ENCODE measurements around the gene ATXN1. TPM values are rescaled to one million over a fixed set of nuclear protein-coding genes. Genes with fewer than 3 reads are reported as not detected.

Gene ATXN1
- total RNA-seq, 1 experiment from 2014 or later, result 5.6 TPM

DNA sequence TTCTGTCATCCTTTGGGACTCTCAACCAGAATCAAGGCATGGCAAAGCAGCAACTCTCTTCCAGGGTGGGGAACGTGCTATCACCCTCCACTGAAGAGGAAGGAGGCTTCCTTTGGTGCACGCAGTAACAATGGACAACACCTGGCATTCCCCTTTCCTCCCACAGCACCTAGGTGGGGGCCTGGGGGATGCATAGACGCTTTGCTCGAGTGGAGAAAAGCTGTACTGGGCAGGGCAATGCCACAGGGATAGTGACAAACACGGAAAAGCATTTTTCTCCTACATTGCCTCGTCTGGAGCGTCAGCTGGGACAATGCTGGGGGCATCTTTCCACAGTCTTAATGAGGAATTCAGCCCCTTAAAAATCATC, 439.9 kb downstream of the ATXN1 start:
- H3K4me1 ChIP-seq (ENCODE audit: insufficient read depth, low read length), result peaks cover 2% of the 10 kb centered on the region; the same call in 1 of the 2 replicates
- Mint-ChIP-seq H3K27me3 (ENCODE audit: low read depth) (peaks cover 2% of the 10 kb centered on the region), H3K4me3 (no peak overlapping the region), H3K36me3 (ENCODE audit: insufficient read depth in 1 of 3, low read depth in 3 of 3) (peaks cover 2 to 11% (median 3%) of the 10 kb centered on the region in 3 experiments; a peak in 4 of 7 replicates), H3K27ac (no peak overlapping the region; a peak in 1 of 7 replicates), H3K9me3 (peaks cover 7 to 11% of the 10 kb centered on the region in 2 experiments; a peak in 3 of 5 replicates), H3K4me1 (peaks cover 47 to 51% of the 10 kb centered on the region in 2 experiments)
- no peak overlapping the region for H3T11ph ChIP-seq (ENCODE audit: low read length)
- no peaks in the 10 kb centered on the region for H4K20me1 ChIP-seq (ENCODE audit: control insufficient read depth, insufficient read depth, insufficient read length)
- H4K5ac ChIP-seq (ENCODE audit: insufficient read length, low read depth, low read length), result no peak overlapping the region
- no peak overlapping the region for H3K18ac ChIP-seq (ENCODE audit: insufficient read length, low read depth, low read length)
- H4K8ac ChIP-seq (replicated peaks; ENCODE audit: insufficient read length, low read depth, low read length), result no peak overlapping the region
- no peaks in the 10 kb centered on the region for H3K9me3 ChIP-seq (ENCODE audit: control insufficient read depth, low read depth, low read length)
- H2BK20ac ChIP-seq (ENCODE audit: low read depth, low read length, poor library complexity, severe bottlenecking), result no peak overlapping the region
- H3K27me3 ChIP-seq (ENCODE audit: insufficient read depth, low read length), result no peaks in the 10 kb centered on the region
- no peak for DNase-seq
- no peak overlapping the region for H2BK15ac ChIP-seq (ENCODE audit: low read depth, low read length)
- no peak overlapping the region for H3K4ac ChIP-seq (ENCODE audit: low read depth, low read length)
- TF ChIP-seq, protein P1, sequence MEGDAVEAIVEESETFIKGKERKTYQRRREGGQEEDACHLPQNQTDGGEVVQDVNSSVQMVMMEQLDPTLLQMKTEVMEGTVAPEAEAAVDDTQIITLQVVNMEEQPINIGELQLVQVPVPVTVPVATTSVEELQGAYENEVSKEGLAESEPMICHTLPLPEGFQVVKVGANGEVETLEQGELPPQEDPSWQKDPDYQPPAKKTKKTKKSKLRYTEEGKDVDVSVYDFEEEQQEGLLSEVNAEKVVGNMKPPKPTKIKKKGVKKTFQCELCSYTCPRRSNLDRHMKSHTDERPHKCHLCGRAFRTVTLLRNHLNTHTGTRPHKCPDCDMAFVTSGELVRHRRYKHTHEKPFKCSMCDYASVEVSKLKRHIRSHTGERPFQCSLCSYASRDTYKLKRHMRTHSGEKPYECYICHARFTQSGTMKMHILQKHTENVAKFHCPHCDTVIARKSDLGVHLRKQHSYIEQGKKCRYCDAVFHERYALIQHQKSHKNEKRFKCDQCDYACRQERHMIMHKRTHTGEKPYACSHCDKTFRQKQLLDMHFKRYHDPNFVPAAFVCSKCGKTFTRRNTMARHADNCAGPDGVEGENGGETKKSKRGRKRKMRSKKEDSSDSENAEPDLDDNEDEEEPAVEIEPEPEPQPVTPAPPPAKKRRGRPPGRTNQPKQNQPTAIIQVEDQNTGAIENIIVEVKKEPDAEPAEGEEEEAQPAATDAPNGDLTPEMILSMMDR (conservative IDR thresholded peaks at IDR 0.05), result no peak
- no peak overlapping the region; the same call in 1 of the 2 replicates for H3K14ac ChIP-seq (ENCODE audit: insufficient read depth, low read length)
- H3K23me2 ChIP-seq (ENCODE audit: insufficient read length, low read depth, low read length, poor library complexity, severe bottlenecking), result no peaks in the 10 kb centered on the region
- H2BK120ac ChIP-seq (ENCODE audit: low read depth, low read length, poor library complexity, severe bottlenecking), result no peak overlapping the region
- H2AFZ ChIP-seq (ENCODE audit: low read length), result no peak overlapping the region
- no peak overlapping the region for H3K9ac ChIP-seq (ENCODE audit: extremely low read depth, insufficient read length, low read length)
- H4K91ac ChIP-seq (ENCODE audit: insufficient read length, low read depth, low read length), result no peak overlapping the region
- no peak overlapping the region for H3K27ac ChIP-seq (ENCODE audit: insufficient read length, low read depth, low read length)
- no peaks in the 10 kb centered on the region for H3K79me1 ChIP-seq (ENCODE audit: insufficient read depth, low read depth, low read length, poor library complexity, severe bottlenecking)
- no peak overlapping the region for H3K4me2 ChIP-seq (ENCODE audit: insufficient read depth, insufficient read length, low read length)
- H2AK5ac ChIP-seq (ENCODE audit: insufficient read length, low read length), result no peak overlapping the region
- no peak overlapping the region for H3K23ac ChIP-seq (ENCODE audit: insufficient read length, low read depth, low read length)
- H2BK5ac ChIP-seq (ENCODE audit: insufficient read length, low read length), result no peak overlapping the region
- H3K79me2 ChIP-seq (ENCODE audit: insufficient read depth, low read length), result no peaks in the 10 kb centered on the region
- H2BK12ac ChIP-seq (ENCODE audit: insufficient read length, low read depth, low read length), result no peak overlapping the region
- no CpG with 5 or more reads among the region's 7 CpGs for WGBS (ENCODE audit: extremely low coverage, insufficient read length, low lambda C conversion rate)
- H3K56ac ChIP-seq (ENCODE audit: insufficient read length, low read depth, low read length), result no peak overlapping the region
